ENCODE results near the gene GOLGA8R.
"Not testable (repeated sequence)": the region's sequence is repeated elsewhere in the genome, so short reads cannot be mapped to it uniquely, and the experiment has no call there.

- not testable (repeated sequence) for TF ChIP-seq POLR2A, CTCF, POLR2AphosphoS5, EP300 (IDR thresholded peaks at IDR 0.05)
These were observed 52.7 kb downstream of the GOLGA8R start for GRCh38 chr15:30361404-30361803.
